ENCODE results near the gene GANAB. TPM values are rescaled to one million over a fixed set of nuclear protein-coding genes. Genes with fewer than 3 reads are reported as not detected.

Gene GANAB
- total and polyA plus RNA-seq, 2 experiments from 2014 or later, result 82.3 to 272 TPM

- H3K4me2 ChIP-seq, result no peak overlapping the region
- Mint-ChIP-seq H3K9me3 (peaks cover 4% of the 10 kb centered on the region; the same call in 2 of the 3 replicates), H3K4me3 (no peak overlapping the region; the same call in 2 of the 3 replicates), H3K27ac (peak overlapping the region; percentile 81), H3K36me3 (ENCODE audit: low read depth) (peaks cover 16% of the 10 kb centered on the region), H3K4me1 (peaks cover 32% of the 10 kb centered on the region), H3K27me3 (ENCODE audit: insufficient read depth, low read depth, poor library complexity) (peaks cover 25% of the 10 kb centered on the region)
- no peak for TF ChIP-seq POLR2AphosphoS5 (IDR thresholded peaks at IDR 0.05; ENCODE audit: low read depth)
- TF ChIP-seq, protein P1, sequence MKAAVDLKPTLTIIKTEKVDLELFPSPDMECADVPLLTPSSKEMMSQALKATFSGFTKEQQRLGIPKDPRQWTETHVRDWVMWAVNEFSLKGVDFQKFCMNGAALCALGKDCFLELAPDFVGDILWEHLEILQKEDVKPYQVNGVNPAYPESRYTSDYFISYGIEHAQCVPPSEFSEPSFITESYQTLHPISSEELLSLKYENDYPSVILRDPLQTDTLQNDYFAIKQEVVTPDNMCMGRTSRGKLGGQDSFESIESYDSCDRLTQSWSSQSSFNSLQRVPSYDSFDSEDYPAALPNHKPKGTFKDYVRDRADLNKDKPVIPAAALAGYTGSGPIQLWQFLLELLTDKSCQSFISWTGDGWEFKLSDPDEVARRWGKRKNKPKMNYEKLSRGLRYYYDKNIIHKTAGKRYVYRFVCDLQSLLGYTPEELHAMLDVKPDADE (IDR thresholded peaks at IDR 0.05), result no peak
- no peak for TF ChIP-seq NANOG (IDR thresholded peaks at IDR 0.05; ENCODE audit: borderline replicate concordance)
- TF ChIP-seq CTCF (conservative IDR thresholded peaks at IDR 0.05; ENCODE audit: low read depth in 2 of 2), result no peak
- no peak for TF ChIP-seq JUNB (IDR thresholded peaks at IDR 0.05; ENCODE audit: unreplicated experiment)
- no peak for TF ChIP-seq CREB1 (CRISPR knock-in tag; IDR thresholded peaks at IDR 0.05; ENCODE audit: low read depth)
- TF ChIP-seq ZNF462 (CRISPR knock-in tag; IDR thresholded peaks at IDR 0.05), result no peak
- TF ChIP-seq, protein P2, sequence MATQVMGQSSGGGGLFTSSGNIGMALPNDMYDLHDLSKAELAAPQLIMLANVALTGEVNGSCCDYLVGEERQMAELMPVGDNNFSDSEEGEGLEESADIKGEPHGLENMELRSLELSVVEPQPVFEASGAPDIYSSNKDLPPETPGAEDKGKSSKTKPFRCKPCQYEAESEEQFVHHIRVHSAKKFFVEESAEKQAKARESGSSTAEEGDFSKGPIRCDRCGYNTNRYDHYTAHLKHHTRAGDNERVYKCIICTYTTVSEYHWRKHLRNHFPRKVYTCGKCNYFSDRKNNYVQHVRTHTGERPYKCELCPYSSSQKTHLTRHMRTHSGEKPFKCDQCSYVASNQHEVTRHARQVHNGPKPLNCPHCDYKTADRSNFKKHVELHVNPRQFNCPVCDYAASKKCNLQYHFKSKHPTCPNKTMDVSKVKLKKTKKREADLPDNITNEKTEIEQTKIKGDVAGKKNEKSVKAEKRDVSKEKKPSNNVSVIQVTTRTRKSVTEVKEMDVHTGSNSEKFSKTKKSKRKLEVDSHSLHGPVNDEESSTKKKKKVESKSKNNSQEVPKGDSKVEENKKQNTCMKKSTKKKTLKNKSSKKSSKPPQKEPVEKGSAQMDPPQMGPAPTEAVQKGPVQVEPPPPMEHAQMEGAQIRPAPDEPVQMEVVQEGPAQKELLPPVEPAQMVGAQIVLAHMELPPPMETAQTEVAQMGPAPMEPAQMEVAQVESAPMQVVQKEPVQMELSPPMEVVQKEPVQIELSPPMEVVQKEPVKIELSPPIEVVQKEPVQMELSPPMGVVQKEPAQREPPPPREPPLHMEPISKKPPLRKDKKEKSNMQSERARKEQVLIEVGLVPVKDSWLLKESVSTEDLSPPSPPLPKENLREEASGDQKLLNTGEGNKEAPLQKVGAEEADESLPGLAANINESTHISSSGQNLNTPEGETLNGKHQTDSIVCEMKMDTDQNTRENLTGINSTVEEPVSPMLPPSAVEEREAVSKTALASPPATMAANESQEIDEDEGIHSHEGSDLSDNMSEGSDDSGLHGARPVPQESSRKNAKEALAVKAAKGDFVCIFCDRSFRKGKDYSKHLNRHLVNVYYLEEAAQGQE (IDR thresholded peaks at IDR 0.05; ENCODE audit: unreplicated experiment), result no peak
- no peak for TF ChIP-seq ZNF331 (CRISPR knock-in tag; IDR thresholded peaks at IDR 0.05; ENCODE audit: low read depth)
- no peak for TF ChIP-seq STAT1 (IDR thresholded peaks at IDR 0.05; ENCODE audit: unreplicated experiment)
- no peak for TF ChIP-seq EZH2phosphoT487 (IDR thresholded peaks at IDR 0.05; ENCODE audit: unreplicated experiment)
- no peak for TF ChIP-seq EZH2 (IDR thresholded peaks at IDR 0.05; ENCODE audit: low read depth, unreplicated experiment)
- TF ChIP-seq ZNF114 (CRISPR knock-in tag; IDR thresholded peaks at IDR 0.05), result no peak
- peaks cover 16% of the 10 kb centered on the region; the same call in 1 of the 2 replicates for H3F3A ChIP-seq (replicated peaks; ENCODE audit: low read depth)
- H4K20me1 ChIP-seq (replicated peaks; ENCODE audit: insufficient read depth), result no peaks in the 10 kb centered on the region
- no peak overlapping the region for H3K4me3 ChIP-seq
- no peaks in the 10 kb centered on the region for H3K79me2 ChIP-seq (replicated peaks; ENCODE audit: insufficient read depth)
- DNase-seq (ENCODE audit: low spot score) (no peak), ATAC-seq (no peak)
- H3K36me3 ChIP-seq (ENCODE audit: insufficient read depth), result no peaks in the 10 kb centered on the region
- H3K27me3 ChIP-seq (ENCODE audit: insufficient read depth), result peaks cover 11% of the 10 kb centered on the region; the same call in 1 of the 2 replicates
- no peak overlapping the region; the same call in 1 of the 2 replicates for H3K27ac ChIP-seq (ENCODE audit: low read depth)
- no peak overlapping the region for H2AFZ ChIP-seq
- peaks cover 8% of the 10 kb centered on the region; the same call in 1 of the 2 replicates for H3K4me1 ChIP-seq (ENCODE audit: insufficient read depth)
- H3K9me2 ChIP-seq (ENCODE audit: insufficient read depth), result no peaks in the 10 kb centered on the region
These were observed 32.1 kb downstream of the GANAB start for GRCh38 chr11:62614275-62614674.

Data from GM23338 (cell line).